Measurements from ENCODE around the gene FLT1.

DNA sequence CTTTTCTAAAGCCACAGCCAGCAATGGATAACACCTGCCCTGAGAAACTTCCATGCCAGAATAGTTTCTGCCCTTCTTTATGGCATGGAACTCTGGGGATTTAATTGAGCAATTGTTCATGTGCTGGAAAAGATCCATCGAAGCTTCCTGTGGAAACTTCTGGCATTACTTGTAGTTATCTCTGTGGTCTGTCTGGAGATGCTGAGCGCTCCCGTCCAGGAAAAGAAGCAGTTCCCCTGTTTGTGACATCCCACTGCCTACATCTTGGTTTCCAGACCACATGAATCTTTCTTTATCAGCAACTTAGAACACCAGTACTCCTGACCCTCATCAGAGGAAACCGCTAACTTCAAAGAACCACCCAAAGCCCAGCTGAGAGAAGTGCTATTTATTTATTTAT lies 24.6 kb downstream of the FLT1 start:
- no peak for TF ChIP-seq ZSCAN18 (tag by site-specific recombination; IDR thresholded peaks at IDR 0.05)
- TF ChIP-seq ZEB2 (tag by site-specific recombination; IDR thresholded peaks at IDR 0.05) = no peak
- no peak for TF ChIP-seq ZNF292 (tag by site-specific recombination; IDR thresholded peaks at IDR 0.05; ENCODE audit: borderline replicate concordance, low read depth)
- no peak for TF ChIP-seq YY2 (tag by site-specific recombination; IDR thresholded peaks at IDR 0.05)
- no peak for TF ChIP-seq YY1 (tag by site-specific recombination; IDR thresholded peaks at IDR 0.05)
- TF ChIP-seq CTCF (tag by site-specific recombination; IDR thresholded peaks at IDR 0.05) = no peak
- no peak for TF ChIP-seq ZIC2 (tag by site-specific recombination; IDR thresholded peaks at IDR 0.05)
- no peak for TF ChIP-seq ZNF768 (tag by site-specific recombination; IDR thresholded peaks at IDR 0.05)
- TF ChIP-seq ZBTB21 (tag by site-specific recombination; IDR thresholded peaks at IDR 0.05) = no peak
- TF ChIP-seq FEZF1 (tag by site-specific recombination; IDR thresholded peaks at IDR 0.05) = no peak
- no peak for TF ChIP-seq ZNF660 (tag by site-specific recombination; IDR thresholded peaks at IDR 0.05)
